ENCODE data around the gene PLAAT4.

DNA sequence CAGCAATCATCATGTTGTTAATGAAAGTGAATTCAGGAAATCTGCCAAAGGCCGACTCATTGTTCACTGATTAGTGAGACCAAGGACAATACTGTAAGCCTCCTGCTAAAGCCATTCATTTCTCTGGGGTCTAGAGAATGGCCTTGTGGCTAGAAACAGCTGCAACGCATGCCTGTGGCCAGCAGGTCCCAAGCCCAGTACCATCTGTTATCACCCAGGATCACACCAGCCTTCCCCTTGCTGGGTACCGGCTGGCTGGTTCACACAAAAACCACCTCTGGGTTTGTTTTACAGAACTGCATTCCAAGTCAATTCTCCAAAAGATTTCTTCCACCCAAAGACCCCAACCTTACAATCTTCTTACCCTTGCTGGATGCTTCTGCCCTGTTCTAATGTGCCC is 46.7 kb upstream of the PLAAT4 start:
- TF ChIP-seq EP300 (IDR thresholded peaks at IDR 0.05; ENCODE audit: borderline replicate concordance) (no peak), RAD21 (IDR thresholded peaks at IDR 0.05; ENCODE audit: low read depth) (no peak), CREB1 (IDR thresholded peaks at IDR 0.05; ENCODE audit: low read depth) (no peak), YY1 (IDR thresholded peaks at IDR 0.05; ENCODE audit: low read depth) (no peak), CEBPB (IDR thresholded peaks at IDR 0.05) (no peak), EGR1 (IDR thresholded peaks at IDR 0.05) (no peak), TAF1 (IDR thresholded peaks at IDR 0.05; ENCODE audit: low read depth) (no peak), FOXM1 (IDR thresholded peaks at IDR 0.05; ENCODE audit: borderline replicate concordance, low read depth) (no peak), ZBTB7A (IDR thresholded peaks at IDR 0.05; ENCODE audit: low read depth) (no peak), TEAD4 (IDR thresholded peaks at IDR 0.05) (no peak)
- TF ChIP-seq, protein P1, sequence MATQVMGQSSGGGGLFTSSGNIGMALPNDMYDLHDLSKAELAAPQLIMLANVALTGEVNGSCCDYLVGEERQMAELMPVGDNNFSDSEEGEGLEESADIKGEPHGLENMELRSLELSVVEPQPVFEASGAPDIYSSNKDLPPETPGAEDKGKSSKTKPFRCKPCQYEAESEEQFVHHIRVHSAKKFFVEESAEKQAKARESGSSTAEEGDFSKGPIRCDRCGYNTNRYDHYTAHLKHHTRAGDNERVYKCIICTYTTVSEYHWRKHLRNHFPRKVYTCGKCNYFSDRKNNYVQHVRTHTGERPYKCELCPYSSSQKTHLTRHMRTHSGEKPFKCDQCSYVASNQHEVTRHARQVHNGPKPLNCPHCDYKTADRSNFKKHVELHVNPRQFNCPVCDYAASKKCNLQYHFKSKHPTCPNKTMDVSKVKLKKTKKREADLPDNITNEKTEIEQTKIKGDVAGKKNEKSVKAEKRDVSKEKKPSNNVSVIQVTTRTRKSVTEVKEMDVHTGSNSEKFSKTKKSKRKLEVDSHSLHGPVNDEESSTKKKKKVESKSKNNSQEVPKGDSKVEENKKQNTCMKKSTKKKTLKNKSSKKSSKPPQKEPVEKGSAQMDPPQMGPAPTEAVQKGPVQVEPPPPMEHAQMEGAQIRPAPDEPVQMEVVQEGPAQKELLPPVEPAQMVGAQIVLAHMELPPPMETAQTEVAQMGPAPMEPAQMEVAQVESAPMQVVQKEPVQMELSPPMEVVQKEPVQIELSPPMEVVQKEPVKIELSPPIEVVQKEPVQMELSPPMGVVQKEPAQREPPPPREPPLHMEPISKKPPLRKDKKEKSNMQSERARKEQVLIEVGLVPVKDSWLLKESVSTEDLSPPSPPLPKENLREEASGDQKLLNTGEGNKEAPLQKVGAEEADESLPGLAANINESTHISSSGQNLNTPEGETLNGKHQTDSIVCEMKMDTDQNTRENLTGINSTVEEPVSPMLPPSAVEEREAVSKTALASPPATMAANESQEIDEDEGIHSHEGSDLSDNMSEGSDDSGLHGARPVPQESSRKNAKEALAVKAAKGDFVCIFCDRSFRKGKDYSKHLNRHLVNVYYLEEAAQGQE (IDR thresholded peaks at IDR 0.05; ENCODE audit: low read depth): no peak

Data from Ishikawa (cell line).